Measurements from ENCODE around the gene SRRM5.

GRCh38 chr19:43634506-43634871 lies 22.6 kb downstream of the SRRM5 start:
- no peak for TF ChIP-seq CTCF (conservative IDR thresholded peaks at IDR 0.05; ENCODE audit: low read depth, low read length)
- no peak for TF ChIP-seq FOS (IDR thresholded peaks at IDR 0.05; ENCODE audit: low read depth, low read length)
- no peak for TF ChIP-seq RFX5 (IDR thresholded peaks at IDR 0.05; ENCODE audit: low read depth, low read length)
- TF ChIP-seq POLR2A (IDR thresholded peaks at IDR 0.05; ENCODE audit: low read depth, low read length): no peak
- no peak for TF ChIP-seq NFE2L2 (IDR thresholded peaks at IDR 0.05; ENCODE audit: low read depth, low read length)
- no peak for TF ChIP-seq RAD21 (IDR thresholded peaks at IDR 0.05; ENCODE audit: low read length)
- no peak for TF ChIP-seq USF2 (IDR thresholded peaks at IDR 0.05; ENCODE audit: low read depth, low read length)
- TF ChIP-seq CEBPB (IDR thresholded peaks at IDR 0.05; ENCODE audit: low read depth, low read length): no peak
- TF ChIP-seq RCOR1 (IDR thresholded peaks at IDR 0.05; ENCODE audit: insufficient replicate concordance, low read length): no peak
- TF ChIP-seq MAFK (IDR thresholded peaks at IDR 0.05; ENCODE audit: low read depth, low read length): no peak
- no peak for TF ChIP-seq SMC3 (IDR thresholded peaks at IDR 0.05; ENCODE audit: low read depth, low read length)
- no peak for TF ChIP-seq MXI1 (IDR thresholded peaks at IDR 0.05; ENCODE audit: borderline replicate concordance, low read depth, low read length)
- TF ChIP-seq BHLHE40 (IDR thresholded peaks at IDR 0.05; ENCODE audit: low read depth, low read length): no peak
- TF ChIP-seq ELK1 (IDR thresholded peaks at IDR 0.05; ENCODE audit: borderline replicate concordance, low read depth, low read length): no peak
